Activated effector memory CD4-positive, alpha-beta T cell treated with anti-CD3 and anti-CD28 coated beads, Interleukin-2, amount 50 U/mL, for 16 hours (primary cell): Measurements from ENCODE around the gene ZMIZ1.

Source experiments
- DNase-seq: peaks from one replicate; pipeline ENCODE4 v3.0.0-alpha.2; 2020

Gene ZMIZ1

GRCh38 chr10:79219322-79219957, 150.7 kb downstream of the ZMIZ1 start:
- no peak for DNase-seq

GRCh38 chr10:79220307-79220706, 151.5 kb downstream of the ZMIZ1 start:
- no peak for DNase-seq

GRCh38 chr10:79221110-79222051, 152.6 kb downstream of the ZMIZ1 start:
- no peak for DNase-seq

GRCh38 chr10:79222186-79222585, 153.4 kb downstream of the ZMIZ1 start:
- no peak for DNase-seq

GRCh38 chr10:79223091-79224048, 154.6 kb downstream of the ZMIZ1 start:
- no peak for DNase-seq

- DNase-seq: no peak
Measured at GRCh38 chr10:79224263-79224949, 155.6 kb downstream of the ZMIZ1 start.

GRCh38 chr10:79224992-79225391, 156.2 kb downstream of the ZMIZ1 start:
- no peak for DNase-seq

GRCh38 chr10:79226391-79227245, 157.9 kb downstream of the ZMIZ1 start:
- DNase-seq: no peak

GRCh38 chr10:79229071-79229541, 160.3 kb downstream of the ZMIZ1 start:
- DNase-seq: no peak

- DNase-seq: no peak
Measured at GRCh38 chr10:79229830-79230327, 161.1 kb downstream of the ZMIZ1 start.

- no peak for DNase-seq
Measured at GRCh38 chr10:79230328-79230830, 161.6 kb downstream of the ZMIZ1 start.

GRCh38 chr10:79230850-79231249, 162.1 kb downstream of the ZMIZ1 start:
- DNase-seq: no peak

GRCh38 chr10:79231908-79232307, 163.1 kb downstream of the ZMIZ1 start:
- no peak for DNase-seq

GRCh38 chr10:79232864-79233263, 164.1 kb downstream of the ZMIZ1 start:
- DNase-seq: no peak

GRCh38 chr10:79234391-79235315, 165.9 kb downstream of the ZMIZ1 start:
- no peak for DNase-seq

- DNase-seq: no peak
Measured at GRCh38 chr10:79235765-79236432, 167.1 kb downstream of the ZMIZ1 start.

GRCh38 chr10:79236433-79236765, 167.6 kb downstream of the ZMIZ1 start:
- no peak for DNase-seq

- no peak for DNase-seq
Measured at GRCh38 chr10:79237454-79238157, 168.8 kb downstream of the ZMIZ1 start.

- DNase-seq: no peak
Measured at GRCh38 chr10:79238158-79238520, 169.4 kb downstream of the ZMIZ1 start.
